Left colon (tissue), 2 donors: ENCODE results near the gene ADAR. TPM values are rescaled to one million over a fixed set of nuclear protein-coding genes. Genes with fewer than 3 reads are reported as not detected.
A peak's percentile ranks its signal among the peaks of the same experiment; 100 is the strongest.

ENCODE experiments used
- ATAC-seq: fragments of 200-7000 bp; cut with Tn5 transposase; one replicate; pipeline ENCODE4 v1.9.1; 2020; ENCODE audit warnings: mild to moderate bottlenecking, moderate library complexity
- DNase-seq, 2 donors: peaks; one replicate each; pipeline ENCODE4 v3.0.0-alpha.2; 2020
- intact Hi-C, 2 donors: fragments of 100-400 bp; cut with DNase I in 1 of 2; cut with micrococcal nuclease in 1 of 2; formaldehyde crosslinking; loops; one replicate each; pipeline versions ENCODE4 v1.11.2 to v1.14.0; 2022; cut with DNase I, micrococcal nuclease
- total RNA-seq, 2 donors: library from RNA; stranded (reverse); fragmentation: NEBNext Ultra II Directional; extraction: Animal tissue kit (Norgen Biotek cat#: 25700); gene quantifications; one replicate each; pipeline ENCODE4 v1.2.1, GENCODE V29; 2021
- donor health status: DM: no; HTN: no; CAD: no.
- donor health status: DM: yes; HTN: yes; CAD: no.

ADAR gene
- total RNA-seq, 2 donors from 2014 or later: 119 to 138 TPM

- DNase-seq (no peak), ATAC-seq (no peak)
- intact Hi-C loops: no loop called here
These were observed 11.4 kb upstream of the ADAR start for GRCh38 chr1:154619181-154619948.

DNA sequence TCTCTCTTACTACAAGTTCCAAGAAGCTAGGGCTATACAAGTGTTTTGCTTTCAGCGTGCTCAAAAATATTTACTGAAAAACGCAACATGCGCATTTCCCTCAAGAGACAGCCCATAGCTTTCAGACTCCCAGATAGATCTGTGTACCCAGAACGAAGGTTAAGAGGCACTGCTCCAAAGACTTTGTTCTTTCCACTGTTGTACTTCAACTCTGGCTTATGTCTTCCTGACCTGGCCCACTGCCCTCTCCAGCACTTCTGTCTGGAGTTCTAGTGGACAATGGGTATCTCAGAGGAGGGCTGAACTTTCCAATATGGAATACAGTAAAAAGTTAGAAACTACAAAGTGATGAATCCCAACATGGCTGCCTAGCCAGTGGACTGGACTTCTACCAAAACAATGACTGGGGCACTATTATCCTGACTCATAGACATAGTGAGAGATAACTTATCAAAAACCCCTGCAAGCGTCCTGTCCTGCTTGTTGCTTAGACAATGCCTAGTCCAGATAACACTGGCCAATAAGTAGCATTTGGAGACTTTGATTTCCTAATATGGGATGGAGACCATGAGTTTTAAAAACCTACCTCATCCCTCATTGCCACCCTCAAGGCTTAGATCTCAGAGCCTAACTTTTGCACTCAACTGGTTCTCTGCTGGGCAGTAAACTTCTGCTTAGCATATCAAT, 8.8 kb upstream of the ADAR start:
- ATAC-seq: no peak
- DNase-seq: no peak
- intact Hi-C loops: no loop called here

- DNase-seq (no peak), ATAC-seq (no peak)
- intact Hi-C loops: no loop called here
These were observed 7.4 kb upstream of the ADAR start for GRCh38 chr1:154615411-154615810.

GRCh38 chr1:154614901-154615300, 6.9 kb upstream of the ADAR start:
- DNase-seq (no peak), ATAC-seq (no peak)
- intact Hi-C loops: no loop called here

- DNase-seq: no peak
- intact Hi-C loops: no loop called here
These were observed 6.3 kb upstream of the ADAR start for GRCh38 chr1:154614247-154614646.

DNA sequence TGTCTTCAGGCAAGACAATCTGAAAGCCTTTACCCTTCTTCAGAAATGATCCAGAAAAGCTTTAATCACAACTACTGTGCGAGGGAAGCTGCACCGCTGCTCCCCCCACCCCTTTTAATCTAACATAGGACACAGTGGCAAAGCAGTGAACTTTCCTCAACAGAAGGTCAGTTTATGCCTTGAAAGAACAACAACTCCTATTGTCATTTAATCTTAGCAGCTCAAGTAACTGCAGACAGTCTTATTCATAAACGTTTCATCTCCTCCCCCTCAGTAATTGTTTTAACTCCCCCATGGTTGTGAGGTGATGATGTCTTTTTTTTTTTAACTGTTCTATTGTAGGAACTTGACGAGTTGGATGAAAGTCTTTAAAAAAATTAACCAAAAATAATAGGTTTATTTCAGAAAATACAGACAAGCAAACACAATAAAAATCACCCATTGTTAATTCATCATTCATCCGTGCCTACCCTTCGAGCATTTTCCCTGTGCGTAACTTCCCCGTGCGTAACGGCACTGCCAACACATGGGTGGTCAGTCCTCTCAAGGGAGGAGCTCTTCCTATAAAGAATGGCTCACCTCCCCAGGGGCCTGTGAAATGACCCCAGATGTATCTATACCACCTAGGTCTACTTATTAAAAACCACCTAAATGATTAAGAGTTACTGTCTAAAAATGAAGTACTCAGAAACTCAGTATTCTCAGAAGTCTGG, 3.3 kb upstream of the ADAR start:
- DNase-seq: no peak
- ATAC-seq: no peak
- intact Hi-C loops: no loop called here

More at GRCh38 chr1:154614247-154614646, 6.3 kb upstream of the ADAR start:
- ATAC-seq: no peak

DNA sequence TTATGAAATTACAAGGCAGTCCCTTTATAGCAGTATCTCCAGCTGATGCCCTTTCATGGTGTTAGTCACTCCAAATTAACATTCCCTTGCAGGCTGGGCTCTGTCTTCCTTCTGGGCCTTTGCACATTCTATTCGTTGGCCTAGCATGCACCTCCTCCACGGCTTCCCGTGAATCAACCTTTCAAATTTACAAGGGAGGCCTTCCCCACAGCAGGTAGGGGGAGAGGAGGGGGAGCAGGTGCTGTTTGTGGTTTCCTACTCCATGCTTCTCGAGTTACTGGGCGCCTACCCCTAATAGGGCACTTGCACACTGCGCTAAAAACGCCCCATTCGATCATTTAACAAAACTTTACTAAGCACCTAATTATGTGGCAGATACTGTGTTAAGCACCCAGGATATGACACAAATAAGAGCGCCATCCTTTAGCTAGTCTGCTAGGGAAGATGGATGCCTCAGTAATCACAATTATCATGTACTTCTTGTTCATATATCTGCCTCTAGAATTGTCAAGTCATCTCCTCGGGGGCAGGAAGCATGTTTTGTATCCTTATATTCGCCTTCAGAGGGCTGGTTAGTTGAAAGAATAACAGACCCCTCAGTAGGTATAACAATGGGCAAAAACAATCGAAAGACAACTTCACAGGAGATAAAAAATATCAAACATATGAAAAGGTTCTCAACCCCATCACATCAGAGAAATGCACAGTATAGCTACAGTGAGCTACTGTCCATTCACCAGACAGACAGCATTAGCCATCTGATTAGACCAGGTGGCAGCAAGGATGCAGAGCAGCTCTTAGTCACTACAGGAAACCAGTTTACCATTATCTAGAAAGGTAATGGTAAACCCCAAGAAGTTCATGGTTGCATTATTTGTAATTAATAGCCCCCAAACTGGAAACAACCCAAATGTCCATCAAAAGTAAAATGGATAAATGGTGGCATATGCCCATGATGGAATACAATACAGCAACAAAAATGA, 1.7 kb upstream of the ADAR start:
- DNase-seq: peak in 1 of 2 donors; percentile 18
- intact Hi-C loops: no loop called here
- ATAC-seq: no peak

- intact Hi-C loops: no loop called here
- DNase-seq (peak; percentile 46 to 51), ATAC-seq (peak; percentile 61)
These were observed 648 bp upstream of the ADAR start for GRCh38 chr1:154608397-154609270.

DNA sequence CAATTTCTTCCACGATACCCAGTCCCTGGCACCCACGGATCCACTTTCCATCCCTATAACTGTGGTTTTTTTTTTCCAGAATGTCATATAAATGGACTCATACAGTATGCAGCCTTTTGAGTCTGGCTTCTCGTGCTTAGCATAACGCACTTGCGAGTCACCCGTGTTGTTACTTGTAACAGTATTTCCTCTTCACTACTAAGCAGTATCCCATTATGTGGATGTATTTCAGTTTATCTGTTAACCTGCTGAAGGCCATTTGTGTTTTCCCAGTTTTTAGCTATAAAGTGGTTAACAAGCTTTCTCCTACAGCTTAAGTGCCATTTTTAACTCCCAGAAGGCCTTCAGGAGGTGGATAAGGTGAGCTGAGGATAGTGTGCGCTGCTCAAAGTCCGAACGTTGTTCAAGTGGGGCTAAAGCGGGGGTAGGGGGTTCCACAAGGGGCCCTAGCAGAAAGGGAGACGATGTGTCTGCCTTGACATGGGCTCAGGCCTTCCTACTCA, 829 bp downstream of the ADAR start:
- peak; percentile 23 for ATAC-seq
- intact Hi-C loops: no loop called here
- peak in 1 of 2 donors; percentile 15 for DNase-seq

DNA sequence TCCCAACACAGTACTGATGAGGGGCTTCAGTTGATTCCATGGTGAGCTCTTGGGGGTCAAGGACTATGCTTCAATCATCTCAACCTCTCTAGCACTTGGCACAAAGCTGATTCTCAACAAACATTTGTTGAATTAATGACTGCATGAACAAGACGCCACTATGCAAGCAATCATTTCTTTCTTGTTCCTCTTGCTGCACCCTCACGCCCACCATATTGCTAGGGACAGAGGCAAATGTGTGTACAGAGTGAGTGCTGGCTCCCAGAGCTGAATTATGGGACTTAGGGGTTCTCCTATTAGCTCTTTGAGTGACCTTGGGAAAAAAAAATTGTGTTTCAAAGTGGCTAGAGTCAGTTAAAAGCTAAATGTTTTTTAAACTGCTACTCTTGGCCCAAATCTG, 2.5 kb downstream of the ADAR start:
- intact Hi-C loops: no loop called here
- DNase-seq (no peak), ATAC-seq (no peak)

DNA sequence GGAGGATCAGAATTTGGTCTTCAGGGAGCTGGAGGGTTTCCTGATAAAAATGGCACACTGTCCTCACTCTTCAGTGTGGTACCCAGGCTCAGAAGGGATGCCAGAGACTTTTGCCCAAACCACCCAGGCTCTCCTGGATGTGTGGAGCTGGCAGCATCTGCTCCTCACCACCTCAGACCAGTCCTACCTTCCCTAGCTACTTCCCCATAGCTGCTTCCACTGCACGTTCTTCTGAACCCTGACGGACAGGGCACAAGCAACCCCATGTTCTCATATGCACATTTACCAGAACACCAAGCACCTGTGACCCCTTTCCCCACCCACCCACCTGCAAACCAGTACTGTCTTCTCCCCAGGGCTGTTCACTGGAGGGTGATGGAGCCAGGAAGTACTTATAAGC, 4.7 kb downstream of the ADAR start:
- intact Hi-C loops: no loop called here
- DNase-seq: no peak
- no peak for ATAC-seq

DNA sequence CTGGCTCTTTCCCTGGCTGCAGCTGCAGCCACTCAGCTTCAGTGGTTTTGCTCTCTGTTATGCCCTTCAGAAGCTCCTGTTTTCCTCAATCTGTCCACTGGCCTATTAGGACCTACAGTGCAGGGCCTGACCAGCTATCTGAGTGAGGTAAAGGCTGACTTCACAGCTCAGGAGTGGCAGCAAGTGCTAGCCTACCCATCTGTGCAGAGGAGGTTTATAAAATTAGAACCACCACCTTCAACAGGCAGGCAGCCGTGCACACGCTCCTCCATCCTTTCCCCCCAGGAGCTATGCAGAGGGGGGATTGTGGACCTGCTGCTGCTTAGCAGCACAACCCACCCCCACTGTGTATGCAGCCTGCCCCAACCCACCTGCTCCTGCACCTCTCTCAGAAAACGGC, 8.3 kb downstream of the ADAR start:
- ATAC-seq (no peak), DNase-seq (no peak)
- intact Hi-C loops: no loop called here

GRCh38 chr1:154598871-154599635, 8.9 kb downstream of the ADAR start:
- ATAC-seq (no peak), DNase-seq (no peak)
- intact Hi-C loops: no loop called here

GRCh38 chr1:154595621-154596020, 12.4 kb downstream of the ADAR start:
- intact Hi-C loops: no loop called here
- ATAC-seq (no peak), DNase-seq (no peak)

DNA sequence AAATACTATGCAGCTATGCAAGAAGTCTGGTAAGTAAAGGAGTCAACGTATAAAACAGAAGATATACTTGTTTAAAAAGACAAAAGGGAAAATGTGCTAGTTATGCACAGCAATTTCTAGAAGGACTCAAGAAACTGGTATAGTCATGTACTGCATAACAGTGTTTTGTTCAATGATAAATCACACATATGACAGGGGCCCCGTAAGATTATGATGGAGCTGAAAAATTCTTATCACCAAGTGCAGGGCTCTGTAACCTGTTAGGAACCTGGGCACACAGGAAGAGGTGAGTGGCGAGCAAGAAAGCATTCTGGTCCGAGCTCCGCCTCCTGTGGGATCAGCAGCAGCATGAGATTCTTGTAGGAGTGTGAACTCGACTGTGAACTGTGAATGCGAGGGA, 13.2 kb downstream of the ADAR start:
- intact Hi-C loops: no loop called here
- no peak for ATAC-seq
- no peak for DNase-seq

- no peak for DNase-seq
- no peak for ATAC-seq
- intact Hi-C loops: no loop called here
These were observed 14.6 kb downstream of the ADAR start for GRCh38 chr1:154593390-154593789.

DNA sequence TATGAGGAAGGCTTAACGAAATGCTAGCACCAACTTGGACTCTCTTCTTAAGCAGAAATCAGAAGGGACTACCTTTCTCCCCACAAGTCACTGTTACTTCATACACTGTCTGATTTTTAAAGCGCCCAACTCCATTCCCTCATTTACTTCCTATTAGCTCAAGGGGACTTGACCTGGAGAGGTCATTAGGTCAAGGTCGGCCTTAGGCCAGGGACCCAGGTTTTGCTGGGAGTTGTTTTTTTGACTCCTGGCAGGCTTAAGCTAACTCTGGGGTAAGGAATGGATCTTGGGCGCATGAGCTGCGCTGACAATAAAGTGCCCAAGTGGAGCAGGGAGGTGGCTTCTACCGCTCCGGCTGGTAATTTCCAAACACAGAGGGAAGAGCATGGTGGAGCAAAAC, 16.8 kb downstream of the ADAR start:
- ATAC-seq (no peak), DNase-seq (no peak)
- intact Hi-C loops: no loop called here
